OCI-LY7 (cell line): ENCODE results near the gene CSRNP3.

Experiments used
- CTCF ChIP-seq: fragments of 200-600 bp; sonication (generic); conservative IDR thresholded peaks from 2 replicates; pipeline ENCODE4 v1.5.1; 2014; ENCODE audit warnings: mild to moderate bottlenecking, antibody characterized with exemption, low read length, moderate library complexity, mixed read lengths
- EZH2phosphoT487 ChIP-seq: fragments of 200-600 bp; sonication (generic); IDR thresholded peaks from 2 replicates; pipeline ENCODE4 v1.6.1; 2018; ENCODE audit warnings: low read depth, borderline replicate concordance, mild to moderate bottlenecking, mixed run types, antibody characterized with exemption, low read length, moderate library complexity, mixed read lengths

- TF ChIP-seq CTCF, result no peak
- no peak for TF ChIP-seq EZH2phosphoT487
Observed at GRCh38 chr2:165617741-165618481, 148.4 kb downstream of the CSRNP3 start.
